GM23338 (cell line): ENCODE measurements around the gene SDC1.

Experiments used
- CTCF ChIP-seq, 2 experiments: fragments of 200-600 bp in 1 of 2; sonication (generic) in 1 of 2; conservative IDR thresholded peaks; 2 replicates each; pipeline versions ENCODE4 v1.5.1 to v1.6.1; 2016 to 2017; ENCODE audit warnings: antibody characterized with exemption in 2 of 2, low read depth in 2 of 2, mild to moderate bottlenecking in 2 of 2, moderate library complexity in 1 of 2
- EZH2 ChIP-seq: fragments of 200-600 bp; sonication (generic); IDR thresholded peaks from one replicate; pipeline ENCODE4 v1.8.0; 2017; ENCODE audit warnings: antibody characterized with exemption, mild to moderate bottlenecking, low read depth; ENCODE audit not compliant: unreplicated experiment
- EZH2phosphoT487 ChIP-seq: fragments of 200-600 bp; sonication (generic); IDR thresholded peaks from one replicate; pipeline ENCODE4 v1.8.1; 2018; ENCODE audit warnings: antibody characterized with exemption; ENCODE audit not compliant: unreplicated experiment
- POLR2AphosphoS5 ChIP-seq: IDR thresholded peaks from 2 replicates; pipeline ENCODE4 v1.6.1; 2016; ENCODE audit warnings: antibody characterized with exemption, low read depth
- REST ChIP-seq: IDR thresholded peaks from one replicate; pipeline ENCODE4 v1.6.1; 2018; ENCODE audit warnings: antibody characterized with exemption; ENCODE audit not compliant: unreplicated experiment

DNA sequence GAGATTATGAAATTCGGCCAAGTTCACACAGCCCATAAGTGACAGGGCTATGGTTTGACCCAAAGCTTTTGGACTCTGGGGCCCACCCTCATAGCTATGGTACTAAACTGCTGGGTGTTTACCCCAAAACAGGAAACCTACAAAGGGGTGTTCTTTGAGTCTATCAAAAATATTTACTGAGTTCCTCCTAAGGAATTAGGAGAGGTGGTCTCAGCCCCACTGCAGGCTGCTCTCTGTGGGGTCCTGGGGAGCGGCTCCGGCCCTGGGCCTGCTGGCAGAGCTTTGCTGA is 45.5 kb downstream of the SDC1 start:
- TF ChIP-seq CTCF (conservative IDR thresholded peaks at IDR 0.05; ENCODE audit: low read depth in 2 of 2) (no peak), REST (no peak), POLR2AphosphoS5 (no peak), EZH2 (no peak), EZH2phosphoT487 (no peak)
